NK-92 treated with Interleukin-12 subunit alpha and Interleukin-12 subunit beta, amount 100 ng/mL, for 24 hours (cell line): ENCODE measurements around the gene RRP1B.
"Not testable (repeated sequence)": the region's sequence is repeated elsewhere in the genome, so short reads cannot be mapped to it uniquely, and the experiment has no call there.

ENCODE experiments used
- DNase-seq: peaks from one replicate; lab custom pipeline; 2025; lab: John Stamatoyannopoulos, UW

RRP1B gene

GRCh38 chr21:43701936-43702784 lies 42.8 kb downstream of the RRP1B start:
- DNase-seq, result no peak

- DNase-seq, result no peak
These were observed 43.4 kb downstream of the RRP1B start for GRCh38 chr21:43702785-43703034.

- DNase-seq, result no peak
These were observed 43.9 kb downstream of the RRP1B start for GRCh38 chr21:43703035-43703880.

GRCh38 chr21:43707462-43707861 lies 48.1 kb downstream of the RRP1B start:
- DNase-seq, result no peak

- no peak for DNase-seq
These were observed 49.5 kb downstream of the RRP1B start for GRCh38 chr21:43708745-43709381.

DNA sequence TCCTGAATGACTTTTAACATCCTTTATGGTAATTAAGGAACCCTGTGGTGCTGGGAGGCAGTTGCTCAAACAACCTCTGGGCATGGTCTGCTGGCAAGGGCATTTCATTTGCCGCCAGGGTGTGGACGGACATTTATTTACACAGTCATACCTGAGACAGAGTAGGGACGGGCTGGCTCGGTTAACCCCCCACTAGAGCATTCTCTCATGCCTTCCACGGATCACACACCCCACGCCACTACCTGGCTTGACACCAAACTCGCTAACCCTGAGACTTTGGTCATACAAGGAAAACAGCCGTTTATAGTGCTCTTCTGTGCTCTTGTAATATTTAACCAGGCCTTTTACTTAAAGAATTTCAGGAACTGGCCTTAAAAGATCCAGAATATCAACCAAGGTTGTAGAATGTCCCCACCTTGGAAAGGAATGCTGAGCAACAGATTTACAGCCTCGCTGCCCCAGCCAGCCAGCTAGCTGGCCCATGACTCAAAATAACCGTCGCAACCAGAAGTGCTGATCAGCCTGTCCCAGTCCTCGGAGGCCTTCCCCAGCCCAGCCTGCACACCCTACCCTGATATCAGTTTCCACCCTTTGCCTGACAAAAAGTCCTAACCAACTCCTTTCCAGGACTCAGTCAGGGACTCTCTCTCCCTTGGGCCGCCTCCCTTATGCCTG lies 53.0 kb downstream of the RRP1B start:
- no peak for DNase-seq

- DNase-seq, result not testable (repeated sequence)
These were observed 53.8 kb downstream of the RRP1B start for GRCh38 chr21:43713123-43713522.

GRCh38 chr21:43716376-43717165 lies 57.2 kb downstream of the RRP1B start:
- DNase-seq, result no peak

GRCh38 chr21:43717166-43717853 lies 58.0 kb downstream of the RRP1B start:
- DNase-seq, result no peak

DNA sequence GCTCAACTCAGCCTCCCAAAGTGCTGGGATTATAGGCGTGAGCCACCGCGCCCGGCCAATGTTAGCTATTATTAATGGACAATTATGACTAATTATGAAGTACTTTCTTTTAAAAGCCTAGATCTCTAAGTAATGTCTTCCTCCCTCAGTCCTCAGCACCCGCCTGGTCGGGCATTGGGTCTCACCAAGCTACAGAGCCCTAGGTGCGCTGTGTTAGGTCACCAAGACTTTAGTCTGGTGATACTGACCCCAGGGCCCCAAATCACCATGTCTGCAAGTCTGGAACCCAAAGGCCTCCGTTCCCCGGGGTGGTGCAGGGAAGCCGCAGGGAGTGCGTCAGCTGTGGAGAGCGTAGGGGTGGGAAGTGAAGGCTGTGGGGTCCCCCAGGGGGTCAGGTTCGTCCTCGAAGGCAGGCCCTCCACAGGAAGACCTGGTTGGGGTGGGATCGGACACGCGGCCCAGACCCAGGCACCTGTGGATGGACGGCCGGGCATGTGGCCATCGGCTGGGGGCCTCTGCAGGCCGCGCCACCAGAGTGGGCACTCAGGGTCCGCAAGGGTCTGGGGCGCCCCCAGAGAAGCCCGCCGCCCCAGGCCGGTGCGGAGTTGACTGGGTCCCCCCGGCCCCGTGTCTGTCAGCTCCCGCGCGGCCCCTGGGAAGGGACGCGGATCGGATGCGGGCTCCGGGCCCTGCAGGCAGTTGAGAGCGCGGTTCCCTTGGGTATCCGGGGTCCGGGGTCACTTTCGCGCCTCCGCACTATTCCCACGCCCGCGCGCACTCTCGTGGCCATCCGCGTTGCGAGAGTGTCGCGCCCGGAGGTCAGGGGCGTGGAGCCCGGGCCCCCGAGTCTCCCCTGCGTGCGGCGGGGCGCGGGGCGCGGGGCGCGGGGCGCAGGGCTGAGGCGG lies 58.9 kb downstream of the RRP1B start:
- no peak for DNase-seq

DNA sequence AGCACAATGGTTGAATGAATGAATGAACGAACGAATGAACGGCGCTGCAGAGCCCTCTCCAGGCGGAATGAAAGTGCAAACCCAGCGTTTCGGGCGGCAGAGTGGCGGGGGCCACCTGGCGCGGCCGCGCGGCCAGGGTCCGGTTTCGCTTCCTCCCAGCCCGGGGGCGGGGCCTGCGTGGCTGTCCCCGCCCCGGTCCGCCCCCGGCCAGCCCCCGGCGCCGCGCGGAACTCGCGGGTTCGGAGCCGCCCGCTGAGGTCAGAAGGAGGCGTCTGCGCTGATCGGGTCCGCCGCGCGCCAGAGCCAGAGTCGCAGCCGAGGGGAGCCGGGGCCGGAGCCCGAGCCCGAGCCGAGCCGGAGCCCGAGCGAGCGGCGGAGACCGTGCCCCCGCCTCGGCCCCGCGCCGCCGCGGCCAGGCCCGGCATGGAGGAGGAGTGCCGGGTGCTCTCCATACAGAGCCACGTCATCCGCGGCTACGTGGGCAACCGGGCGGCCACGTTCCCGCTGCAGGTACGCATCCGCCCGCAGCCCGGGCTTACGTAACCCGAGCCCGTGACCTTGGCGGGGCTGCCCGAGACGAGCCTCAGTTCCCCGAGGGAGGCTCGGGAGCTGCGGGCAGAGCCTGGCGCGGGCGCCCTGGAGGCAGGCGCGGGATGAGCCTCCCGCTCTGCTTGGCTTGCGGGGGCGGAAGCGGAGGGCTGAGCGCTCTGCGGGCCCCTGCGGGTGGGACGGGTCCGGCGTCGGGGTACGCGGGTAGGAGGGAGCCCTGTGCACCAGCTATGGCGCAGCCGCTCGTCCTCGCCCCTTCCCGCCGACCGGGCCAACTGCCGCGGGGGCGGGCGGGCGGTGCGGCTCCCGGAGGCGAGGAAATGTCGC lies 59.8 kb downstream of the RRP1B start, which contains the start of gene PDXK:
Gene PDXK, plus strand, starts transcription at position 258 of the 876 bp plus-strand sequence. Its CDS starts 166 bp downstream, at position 424.
- peak; percentile 78 for DNase-seq

- no peak for DNase-seq
These were observed 60.6 kb downstream of the RRP1B start for GRCh38 chr21:43719748-43720538.

DNA sequence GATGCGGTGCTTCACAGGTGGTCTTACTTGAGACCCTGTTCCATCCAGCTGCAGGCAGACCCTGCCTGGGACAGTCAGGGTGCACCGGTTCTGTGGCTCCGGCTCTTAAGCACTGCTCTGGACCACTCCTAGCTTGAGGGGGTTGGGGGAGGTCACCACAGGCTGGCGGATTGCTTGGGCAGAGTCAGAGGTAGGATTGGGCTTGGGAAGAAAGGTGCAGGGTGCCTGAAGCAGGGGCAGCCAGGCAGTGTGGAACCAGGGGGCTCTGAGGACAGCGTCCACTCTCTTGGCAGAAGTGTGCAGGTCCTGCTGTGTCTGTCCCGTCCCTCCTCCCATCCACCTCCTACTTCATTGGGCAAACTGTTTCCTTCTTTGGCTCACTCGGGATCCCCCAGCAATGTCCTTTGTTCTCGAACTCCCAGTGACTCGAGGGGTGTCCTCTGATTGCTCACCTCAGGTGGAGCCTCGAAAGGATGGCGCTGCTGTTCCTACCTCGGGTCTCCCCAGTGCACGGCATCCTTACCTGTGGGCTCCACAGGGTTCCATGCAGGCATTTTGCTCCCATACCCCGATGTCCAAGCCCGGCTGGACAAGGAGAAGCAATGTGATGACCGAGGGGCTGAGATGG lies 61.3 kb downstream of the RRP1B start:
- DNase-seq, result no peak

DNA sequence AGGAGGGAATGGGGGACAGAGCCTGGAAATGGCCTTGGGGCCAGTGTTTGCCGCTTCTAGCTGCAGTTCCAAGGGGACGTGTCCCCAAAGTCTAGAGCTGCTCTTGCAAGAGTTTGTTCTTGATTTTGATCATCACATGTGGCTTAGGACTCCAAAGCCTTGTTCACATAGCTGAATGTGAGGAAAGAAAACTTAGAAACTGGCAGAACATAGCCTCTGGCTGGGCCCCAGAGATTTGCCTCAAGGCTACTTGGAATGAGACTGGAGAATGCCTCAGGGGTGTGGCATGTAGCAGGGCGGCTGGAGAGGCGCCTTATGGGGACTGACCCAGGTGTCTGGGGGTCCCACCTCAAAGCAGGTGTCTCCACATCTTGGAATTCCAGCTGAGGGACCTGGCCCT lies 61.8 kb downstream of the RRP1B start:
- no peak for DNase-seq

DNA sequence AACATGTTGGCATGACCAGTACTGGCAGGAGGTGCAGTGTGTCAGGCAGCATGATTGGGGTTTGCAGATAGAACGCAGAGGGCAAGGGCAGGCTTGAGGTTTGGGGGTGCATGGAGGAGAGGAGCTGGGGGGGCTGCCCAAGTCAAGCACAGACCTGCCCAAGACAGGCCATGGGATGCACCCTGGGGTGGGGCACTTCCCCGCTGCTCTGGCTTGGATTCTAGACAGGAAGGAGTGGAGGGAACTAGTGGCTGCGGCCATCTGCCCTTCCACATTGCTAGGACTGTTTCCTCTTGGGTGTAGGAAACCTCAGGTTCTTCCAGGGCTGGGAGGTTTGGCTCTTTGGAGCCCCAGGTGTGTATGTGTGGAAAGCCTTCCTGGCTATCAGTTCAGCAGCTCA lies 62.6 kb downstream of the RRP1B start:
- DNase-seq, result no peak

DNA sequence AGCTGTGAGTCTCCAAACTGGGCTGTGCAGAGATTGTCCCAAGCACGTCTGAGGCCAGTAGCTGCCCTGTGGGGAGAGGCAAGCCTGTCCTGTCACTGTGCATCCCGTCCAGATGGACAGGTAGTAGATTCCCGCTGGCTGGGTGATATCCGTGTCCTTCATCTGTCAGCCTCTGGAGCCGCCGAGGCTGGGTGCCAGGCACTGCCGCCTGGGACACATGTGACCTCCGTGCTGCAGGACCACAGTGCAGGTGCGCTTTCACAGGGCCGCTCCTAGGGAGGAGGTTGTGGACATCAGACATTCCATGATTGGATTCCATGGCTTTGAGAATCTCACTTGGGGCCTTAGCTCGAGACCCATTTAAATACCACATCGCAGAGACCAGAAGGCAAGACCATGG lies 64.3 kb downstream of the RRP1B start:
- no peak for DNase-seq
